Measurements from ENCODE around the gene ADPRHL1. TPM values are rescaled to one million over a fixed set of nuclear protein-coding genes. Genes with fewer than 3 reads are reported as not detected.

Gene ADPRHL1
- 10 to 100 TPM in 1 of 4 donors, 1 to 10 TPM in 2, not detected in 1; 3.9 to 15.2 (median 5.8) TPM for total RNA-seq

DNA sequence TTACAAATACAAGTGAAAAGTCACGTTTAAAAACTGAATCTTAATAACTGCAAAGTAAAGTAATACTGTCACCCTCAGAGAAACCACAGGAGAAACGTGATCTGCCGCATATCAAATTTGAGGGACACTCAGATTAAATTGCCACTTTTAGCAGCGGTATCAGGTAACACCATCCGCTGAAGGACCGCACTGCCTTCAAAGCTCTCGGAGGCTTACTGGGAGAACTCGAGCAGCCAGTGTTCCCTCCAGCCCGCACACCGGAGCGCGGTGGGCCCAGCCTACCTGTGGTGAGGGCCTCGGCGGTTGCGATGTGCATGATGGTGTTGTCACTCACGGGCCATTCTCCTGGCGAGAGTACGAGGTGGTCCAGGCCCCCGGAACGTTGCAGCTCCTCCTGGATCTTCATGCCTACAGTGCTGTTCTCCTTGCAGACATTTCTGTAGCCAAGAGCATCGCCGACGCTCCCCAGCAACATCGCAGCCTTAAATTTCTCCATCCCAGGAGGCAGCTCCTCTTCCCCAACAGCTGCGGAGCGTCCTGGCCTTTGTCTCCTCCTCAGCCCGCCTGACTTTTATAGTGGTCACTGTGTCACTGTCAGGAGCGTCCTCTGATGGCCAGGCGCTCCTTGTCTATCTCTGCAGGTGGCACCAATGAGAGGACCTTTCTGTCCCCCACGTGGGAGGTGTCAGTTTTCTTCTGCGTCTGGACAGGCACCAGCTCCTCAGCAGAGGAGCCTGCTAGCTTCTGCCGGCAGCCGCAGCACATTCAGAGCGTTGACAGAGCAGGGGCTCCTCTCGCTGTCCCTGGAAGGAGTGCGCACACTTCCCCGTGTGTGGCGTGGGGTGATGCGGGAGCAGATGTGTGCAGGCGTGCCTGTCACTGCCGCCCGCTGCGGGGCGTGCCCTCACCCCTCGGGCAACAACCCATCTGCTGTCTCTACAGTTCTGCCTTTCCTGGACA, at the start of gene ADPRHL1:
ADPRHL1 (minus strand) TSS at position 547 of the 960 bp plus-strand sequence; CDS start at position 496, 51 bp downstream.
- no peaks in the 10 kb centered on the region for H3K9me3 ChIP-seq
- H3K27ac ChIP-seq = no peak within 1 kb of the TSS
- H3K4me1 ChIP-seq = no peaks in the 10 kb centered on the region
- no peak for TF ChIP-seq POLR2A (IDR thresholded peaks at IDR 0.05)
- TF ChIP-seq, protein P1, sequence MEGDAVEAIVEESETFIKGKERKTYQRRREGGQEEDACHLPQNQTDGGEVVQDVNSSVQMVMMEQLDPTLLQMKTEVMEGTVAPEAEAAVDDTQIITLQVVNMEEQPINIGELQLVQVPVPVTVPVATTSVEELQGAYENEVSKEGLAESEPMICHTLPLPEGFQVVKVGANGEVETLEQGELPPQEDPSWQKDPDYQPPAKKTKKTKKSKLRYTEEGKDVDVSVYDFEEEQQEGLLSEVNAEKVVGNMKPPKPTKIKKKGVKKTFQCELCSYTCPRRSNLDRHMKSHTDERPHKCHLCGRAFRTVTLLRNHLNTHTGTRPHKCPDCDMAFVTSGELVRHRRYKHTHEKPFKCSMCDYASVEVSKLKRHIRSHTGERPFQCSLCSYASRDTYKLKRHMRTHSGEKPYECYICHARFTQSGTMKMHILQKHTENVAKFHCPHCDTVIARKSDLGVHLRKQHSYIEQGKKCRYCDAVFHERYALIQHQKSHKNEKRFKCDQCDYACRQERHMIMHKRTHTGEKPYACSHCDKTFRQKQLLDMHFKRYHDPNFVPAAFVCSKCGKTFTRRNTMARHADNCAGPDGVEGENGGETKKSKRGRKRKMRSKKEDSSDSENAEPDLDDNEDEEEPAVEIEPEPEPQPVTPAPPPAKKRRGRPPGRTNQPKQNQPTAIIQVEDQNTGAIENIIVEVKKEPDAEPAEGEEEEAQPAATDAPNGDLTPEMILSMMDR (IDR thresholded peaks at IDR 0.05) = no peak
- H3K4me3 ChIP-seq = no peak within 1 kb of the TSS
- no peak for DNase-seq
- H3K36me3 ChIP-seq = peaks cover 0 to 27% (median 0%) of the 10 kb centered on the region in 3 donors
- no peaks in the 10 kb centered on the region for H3K27me3 ChIP-seq

DNA sequence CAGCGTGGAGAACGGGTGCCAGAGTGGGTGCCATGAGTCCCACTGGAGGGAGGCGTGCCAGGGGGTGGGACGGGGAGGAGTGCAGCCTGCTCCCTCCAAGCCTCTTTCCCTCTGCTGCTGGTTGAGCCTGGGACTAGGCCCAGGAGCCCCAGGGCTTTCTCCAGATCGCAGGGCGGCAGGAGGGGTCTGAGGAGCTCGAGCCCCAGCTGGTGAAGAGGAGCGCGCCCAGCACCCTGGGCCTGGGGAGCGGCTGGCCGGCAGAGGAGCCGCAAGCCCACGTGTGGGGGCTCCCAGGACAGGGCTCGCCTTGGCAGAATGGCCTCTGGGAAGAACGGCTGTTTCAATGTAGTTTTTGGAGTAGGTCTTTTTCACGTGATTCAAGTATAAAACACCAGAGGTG, 49.4 kb upstream of the ADPRHL1 start:
- peaks cover 0 to 67% (median 0%) of the 10 kb centered on the region in 3 donors for H3K36me3 ChIP-seq
- TF ChIP-seq POLR2A (IDR thresholded peaks at IDR 0.05) = no peak
- TF ChIP-seq, protein P1 (IDR thresholded peaks at IDR 0.05) = no peak
- H3K9me3 ChIP-seq = no peaks in the 10 kb centered on the region
- H3K27ac ChIP-seq = no peak overlapping the region
- H3K4me3 ChIP-seq = no peak overlapping the region
- H3K27me3 ChIP-seq = no peaks in the 10 kb centered on the region
- DNase-seq = no peak
- H3K4me1 ChIP-seq = no peaks in the 10 kb centered on the region

DNA sequence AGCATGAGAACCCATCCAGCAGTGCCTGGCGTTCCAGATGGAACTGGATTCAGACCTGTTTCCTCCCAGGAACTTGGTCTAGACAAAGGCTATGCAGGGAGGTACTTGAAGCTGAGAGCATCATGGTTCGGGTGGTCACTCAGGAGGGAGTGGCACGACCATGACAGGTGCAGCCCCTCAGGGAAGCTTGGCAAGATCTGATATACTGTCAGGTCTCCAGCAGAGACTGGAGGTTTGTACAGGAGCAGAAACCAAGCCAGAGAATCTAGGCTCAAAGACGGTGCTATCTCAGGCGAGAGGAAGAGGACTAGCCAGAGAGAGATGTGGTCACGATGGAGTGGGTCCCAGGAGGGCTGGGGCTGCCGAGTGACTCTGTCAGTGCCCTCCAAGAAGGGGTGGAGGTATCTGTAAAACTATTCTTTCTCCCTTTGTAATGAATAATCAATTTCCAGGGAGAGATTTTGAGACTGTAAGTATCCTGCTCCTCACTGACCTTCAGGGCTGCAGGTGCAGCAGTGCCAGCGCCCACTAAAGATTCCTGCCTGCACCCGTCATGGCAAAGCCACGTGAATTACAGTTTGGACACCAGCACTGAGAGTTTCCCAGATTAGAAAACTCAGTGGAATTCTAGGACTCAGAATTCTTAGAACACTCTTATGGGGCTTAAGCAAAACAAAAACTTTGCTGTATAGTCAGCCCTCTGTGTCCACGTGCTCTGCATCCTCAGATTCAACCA, 47.4 kb upstream of the ADPRHL1 start:
- Histone ChIP-seq H3K27ac (no peak overlapping the region), H3K4me1 (peaks cover 0 to 5% (median 0%) of the 10 kb centered on the region in 4 donors), H3K4me3 (no peak overlapping the region), H3K9me3 (no peaks in the 10 kb centered on the region), H3K27me3 (no peaks in the 10 kb centered on the region), H3K36me3 (peaks cover 0 to 81% (median 0%) of the 10 kb centered on the region in 3 donors)
- TF ChIP-seq POLR2A (IDR thresholded peaks at IDR 0.05) = no peak
- no peak for DNase-seq

DNA sequence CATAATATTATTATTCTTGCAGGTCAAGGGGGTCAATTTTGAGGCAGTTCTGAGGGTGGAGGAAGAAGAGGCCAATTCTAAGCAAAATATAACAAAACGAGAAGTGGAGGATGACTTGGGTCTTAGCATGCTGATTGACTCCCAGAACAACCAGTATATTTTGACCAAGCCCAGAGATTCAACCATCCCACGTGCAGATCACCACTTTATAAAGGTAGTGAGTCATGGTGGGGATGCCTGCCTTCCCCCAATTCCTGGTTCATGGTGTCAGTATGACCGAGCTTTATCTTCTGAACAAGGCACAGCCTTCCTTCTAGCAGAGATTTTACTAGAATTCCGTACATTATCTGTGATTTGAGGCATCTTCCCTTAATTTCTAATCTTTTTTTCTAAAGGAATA, 46.6 kb upstream of the ADPRHL1 start:
- no peak for DNase-seq
- TF ChIP-seq, protein P1 (IDR thresholded peaks at IDR 0.05) = no peak
- no peak for TF ChIP-seq POLR2A (IDR thresholded peaks at IDR 0.05)
- H3K4me1 ChIP-seq = peaks cover 0 to 12% (median 0%) of the 10 kb centered on the region in 4 donors
- no peak overlapping the region for H3K27ac ChIP-seq
- H3K4me3 ChIP-seq = no peak overlapping the region
- H3K9me3 ChIP-seq = no peaks in the 10 kb centered on the region
- H3K27me3 ChIP-seq = no peaks in the 10 kb centered on the region
- H3K36me3 ChIP-seq = peaks cover 0 to 88% (median 0%) of the 10 kb centered on the region in 3 donors

DNA sequence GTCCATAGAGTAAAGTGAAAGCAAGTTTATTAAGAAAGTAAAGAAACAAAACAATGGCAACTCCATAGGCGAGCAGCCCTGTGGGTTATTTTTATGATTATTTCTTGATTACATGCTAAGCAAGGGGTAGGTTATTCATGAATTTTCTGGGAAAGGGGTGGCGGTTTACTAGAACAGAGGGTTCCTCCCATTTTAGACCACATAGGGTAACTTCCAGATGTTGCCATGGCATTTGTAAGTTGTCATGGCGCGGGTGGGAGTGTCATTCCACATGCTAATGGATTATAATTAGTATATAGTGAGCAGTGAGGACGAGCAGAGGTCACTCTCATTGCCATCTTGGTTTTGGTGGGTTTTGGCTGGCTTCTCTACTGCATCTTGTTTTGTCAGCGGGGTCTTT, 45.6 kb upstream of the ADPRHL1 start:
- DNase-seq = no peak
- peaks cover 0 to 82% (median 0%) of the 10 kb centered on the region in 3 donors for H3K36me3 ChIP-seq
- TF ChIP-seq POLR2A (IDR thresholded peaks at IDR 0.05) = no peak
- TF ChIP-seq, protein P1 (IDR thresholded peaks at IDR 0.05) = no peak
- no peaks in the 10 kb centered on the region for H3K27me3 ChIP-seq
- H3K4me1 ChIP-seq = peaks cover 0 to 19% (median 0%) of the 10 kb centered on the region in 4 donors
- H3K9me3 ChIP-seq = no peaks in the 10 kb centered on the region
- H3K4me3 ChIP-seq = no peak overlapping the region
- H3K27ac ChIP-seq = no peak overlapping the region

Data from Peyer's patch (tissue), 4 donors.